Panc1 (cell line): ENCODE measurements around the gene BCAS3. TPM values are rescaled to one million over a fixed set of nuclear protein-coding genes. Genes with fewer than 3 reads are reported as not detected.

ENCODE experiments used
- ATAC-seq: fragments of 200-7000 bp; cut with Tn5 transposase; 2 replicates; pipeline ENCODE4 v1.9.1; 2020; ENCODE audit warnings: mild to moderate bottlenecking, moderate library complexity
- BruUV-seq: library from RNA; stranded (reverse); fragments of 400-500 nt; replicated peaks from 2 replicates; lab custom pipeline; 2021; lab: Mats Ljungman, UMichigan
- CTCF ChIA-PET: fragments of 300-600 bp; sonication (Branson Sonifier 250); formaldehyde crosslinking; loops from one replicate; lab custom pipeline; 2022; ENCODE audit warnings: antibody characterized with exemption; lab: Charles Lee
- POLR2A ChIA-PET: fragments of 300-600 bp; sonication (Branson Sonifier 250); formaldehyde crosslinking; loops from one replicate; lab custom pipeline; 2022; ENCODE audit warnings: antibody characterized with exemption; lab: Charles Lee
- DNase-seq: peaks from one replicate; pipeline ENCODE4 v3.0.0-alpha.2; 2010; ENCODE audit warnings: low read depth, low spot score
- H3K27ac ChIP-seq: 2 replicates; pipeline ENCODE4 v1.5.1; 2011; ENCODE audit warnings: mild to moderate bottlenecking, low read length, inconsistent platforms
- H3K27me3 ChIP-seq: fragments of 200-500 bp; sonication (Bioruptor generic); 2 replicates; pipeline ENCODE4 v1.6.0; 2014; ENCODE audit warnings: low read length, inconsistent platforms; ENCODE audit not compliant: control insufficient read depth, insufficient read depth
- H3K36me3 ChIP-seq: fragments of 200-500 bp; sonication (Bioruptor generic); 2 replicates; pipeline ENCODE4 v1.5.1; 2014; ENCODE audit warnings: inconsistent platforms, mild to moderate bottlenecking, low read length, moderate library complexity; ENCODE audit not compliant: control insufficient read depth, insufficient read depth
- H3K4me1 ChIP-seq: 2 replicates; pipeline ENCODE4 v1.5.1; 2011; ENCODE audit warnings: inconsistent platforms, mild to moderate bottlenecking, low read length, moderate library complexity; ENCODE audit not compliant: control insufficient read depth, insufficient read depth
- H3K4me3 ChIP-seq, 2 experiments: 2 replicates each; pipeline ENCODE4 v1.5.1; 2011 to 2012; ENCODE audit warnings: low read depth in 2 of 2, low read length in 2 of 2, mild to moderate bottlenecking in 2 of 2, inconsistent platforms in 1 of 2, moderate library complexity in 1 of 2
- H3K9me3 ChIP-seq: fragments of 200-500 bp; sonication (Bioruptor generic); 2 replicates; pipeline ENCODE4 v1.5.1; 2014; ENCODE audit warnings: low read depth, mild to moderate bottlenecking, inconsistent platforms, low read length, moderate library complexity; ENCODE audit not compliant: control insufficient read depth, insufficient read depth
- CTCF ChIP-seq: fragments of 450-650 bp; IDR thresholded peaks from 2 replicates; pipeline ENCODE4 v1.5.1; 2017; ENCODE audit warnings: mild to moderate bottlenecking
- POLR2AphosphoS5 ChIP-seq: IDR thresholded peaks from 2 replicates; pipeline ENCODE4 v1.6.1; 2012; ENCODE audit warnings: mild to moderate bottlenecking, low read depth, low read length, moderate library complexity
- REST ChIP-seq, 2 experiments: IDR thresholded peaks; 2 replicates each; pipeline ENCODE4 v1.6.1; 2011 to 2012; ENCODE audit warnings: low read depth in 2 of 2, control low read depth in 1 of 2, low read length in 1 of 2, mild to moderate bottlenecking in 1 of 2, moderate library complexity in 1 of 2; ENCODE audit not compliant: insufficient read depth in 1 of 2
- SIN3A ChIP-seq: IDR thresholded peaks from 2 replicates; pipeline ENCODE4 v1.6.1; 2012; ENCODE audit warnings: low read depth, mild to moderate bottlenecking, low read length, moderate library complexity, borderline replicate concordance; ENCODE audit not compliant: insufficient read depth
- TCF7L2 ChIP-seq: IDR thresholded peaks from 2 replicates; pipeline ENCODE4 v1.6.1; 2011; ENCODE audit warnings: mild to moderate bottlenecking, low read depth, low read length, inconsistent platforms
- in situ Hi-C: cut with HindIII; loops from 2 replicates; pipeline ENCODE4 v1.10.0; 2016; ENCODE audit warnings: low sequenced_read_pairs, low pct_unique_long_range_greater_than_20kb
- intact Hi-C: fragments of 100-400 bp; cut with micrococcal nuclease; formaldehyde crosslinking; loops from one replicate; pipeline ENCODE4 v1.10.0; 2022; ENCODE audit not compliant: unreplicated experiment
- total RNA-seq: library from RNA; stranded (reverse); gene quantifications from one replicate; pipeline ENCODE4 v1.2.1, GENCODE V29; 2021; ENCODE audit not compliant: unreplicated experiment

The BCAS3 gene
- total RNA-seq, 1 experiment from 2014 or later = 9.3 TPM

- Histone ChIP-seq H3K9me3 (no peaks in the 10 kb centered on the region), H3K4me3 (no peak overlapping the region), H3K4me1 (no peaks in the 10 kb centered on the region), H3K27ac (no peak overlapping the region), H3K36me3 (no peaks in the 10 kb centered on the region; the same call in 1 of the 2 replicates), H3K27me3 (no peaks in the 10 kb centered on the region)
- TF ChIP-seq REST (IDR thresholded peaks at IDR 0.05; ENCODE audit: insufficient read depth in 1 of 2, low read depth in 2 of 2, low read length in 1 of 2) = no peak
- TF ChIP-seq TCF7L2 = no peak
- no peak for TF ChIP-seq POLR2AphosphoS5
- no peak for TF ChIP-seq CTCF
- TF ChIP-seq SIN3A = no peak
- no peak for DNase-seq
- BruUV-seq = no TSS peak
- no peak for ATAC-seq
- CTCF ChIA-PET = no interaction called here
- intact Hi-C loops = no loop called here
- in situ Hi-C loops = no loop called here
- POLR2A ChIA-PET = no interaction called here
These were observed 184.8 kb downstream of the BCAS3 start for GRCh38 chr17:60862482-60862881.

GRCh38 chr17:60863892-60864707, 186.4 kb downstream of the BCAS3 start:
- BruUV-seq = no TSS peak

More at GRCh38 chr17:60863892-60864707, 186.4 kb downstream of the BCAS3 start:
- Histone ChIP-seq H3K4me3 (no peak overlapping the region), H3K4me1 (no peaks in the 10 kb centered on the region), H3K27me3 (no peaks in the 10 kb centered on the region), H3K9me3 (no peaks in the 10 kb centered on the region), H3K27ac (no peak overlapping the region), H3K36me3 (no peaks in the 10 kb centered on the region; the same call in 1 of the 2 replicates)
- intact Hi-C loops (no loop called here), in situ Hi-C loops (no loop called here)
- ATAC-seq (no peak), DNase-seq (no peak)
- ChIA-PET POLR2A (no interaction called here), CTCF (no interaction called here)
- TF ChIP-seq TCF7L2 = no peak
- no peak for TF ChIP-seq SIN3A
- no peak for TF ChIP-seq CTCF
- no peak for TF ChIP-seq POLR2AphosphoS5
- no peak for TF ChIP-seq REST (IDR thresholded peaks at IDR 0.05; ENCODE audit: insufficient read depth in 1 of 2, low read depth in 2 of 2, low read length in 1 of 2)
